ENCODE data around the gene KIAA1328.

- TF ChIP-seq CTCF (IDR thresholded peaks at IDR 0.05): no peak
- no peak for TF ChIP-seq EP300 (IDR thresholded peaks at IDR 0.05)
- TF ChIP-seq POLR2A (IDR thresholded peaks at IDR 0.05): no peak
- no peak for TF ChIP-seq POLR2AphosphoS5 (IDR thresholded peaks at IDR 0.05)
These were observed 22.3 kb downstream of the KIAA1328 start for GRCh38 chr18:36851202-36851590.
